HS-5 (cell line): Measurements from ENCODE around the gene SMARCD1.
"Not testable (repeated sequence)": the region's sequence is repeated elsewhere in the genome, so short reads cannot be mapped to it uniquely, and the experiment has no call there.

Source experiments
- DNase-seq: peaks from one replicate; pipeline ENCODE4 v3.0.0-alpha.2; 2012; ENCODE audit warnings: low read depth

SMARCD1 gene

DNA sequence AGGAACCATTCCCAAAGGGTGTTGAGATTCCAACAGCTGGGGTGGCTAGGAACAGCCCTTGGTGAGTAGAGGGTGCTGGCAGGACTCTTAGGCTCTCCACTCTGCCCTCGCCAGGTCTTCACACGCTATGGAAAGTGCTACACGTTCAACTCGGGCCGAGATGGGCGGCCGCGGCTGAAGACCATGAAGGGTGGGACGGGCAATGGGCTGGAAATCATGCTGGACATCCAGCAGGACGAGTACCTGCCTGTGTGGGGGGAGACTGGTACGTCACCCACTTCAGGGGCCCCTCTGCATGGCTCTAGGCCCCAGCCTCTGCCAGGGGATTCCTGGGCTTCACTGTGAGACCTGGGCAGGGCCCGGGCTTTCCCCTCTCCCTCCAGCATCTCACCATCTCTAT, 8.0 kb upstream of the SMARCD1 start:
- DNase-seq, result no peak

DNA sequence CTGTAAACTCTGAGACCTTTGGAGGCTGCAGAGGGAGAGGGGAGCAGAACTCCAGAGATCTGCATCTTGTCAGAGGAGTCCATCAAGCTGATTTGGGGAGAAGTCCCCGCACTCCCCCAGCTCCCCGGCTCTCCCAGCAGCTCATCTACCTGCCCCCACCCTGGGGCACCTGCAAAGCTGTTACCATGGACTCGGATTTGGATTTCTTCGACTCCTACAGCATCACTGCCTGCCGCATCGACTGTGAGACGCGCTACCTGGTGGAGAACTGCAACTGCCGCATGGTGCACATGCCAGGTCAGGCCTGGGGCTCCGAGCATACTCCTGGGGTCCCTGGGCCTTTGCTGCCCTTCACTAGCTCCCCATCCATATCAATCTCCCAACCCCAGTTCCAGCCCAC, 6.9 kb upstream of the SMARCD1 start:
- no peak for DNase-seq

DNA sequence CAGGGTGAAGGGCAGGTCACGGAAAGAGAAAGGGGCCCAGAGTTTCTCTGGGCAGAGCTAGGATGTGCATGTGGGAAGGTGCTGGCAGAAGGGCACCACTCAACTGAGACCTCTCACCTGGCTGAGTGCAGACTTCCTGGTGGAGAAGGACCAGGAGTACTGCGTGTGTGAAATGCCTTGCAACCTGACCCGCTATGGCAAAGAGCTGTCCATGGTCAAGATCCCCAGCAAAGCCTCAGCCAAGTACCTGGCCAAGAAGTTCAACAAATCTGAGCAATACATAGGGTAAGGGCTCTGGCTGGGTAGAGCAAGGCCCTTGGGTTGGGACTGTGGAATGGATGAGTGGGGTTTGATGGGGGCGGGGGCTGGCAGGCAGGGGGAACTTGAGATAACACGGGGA, 5.4 kb upstream of the SMARCD1 start:
- no peak for DNase-seq

DNA sequence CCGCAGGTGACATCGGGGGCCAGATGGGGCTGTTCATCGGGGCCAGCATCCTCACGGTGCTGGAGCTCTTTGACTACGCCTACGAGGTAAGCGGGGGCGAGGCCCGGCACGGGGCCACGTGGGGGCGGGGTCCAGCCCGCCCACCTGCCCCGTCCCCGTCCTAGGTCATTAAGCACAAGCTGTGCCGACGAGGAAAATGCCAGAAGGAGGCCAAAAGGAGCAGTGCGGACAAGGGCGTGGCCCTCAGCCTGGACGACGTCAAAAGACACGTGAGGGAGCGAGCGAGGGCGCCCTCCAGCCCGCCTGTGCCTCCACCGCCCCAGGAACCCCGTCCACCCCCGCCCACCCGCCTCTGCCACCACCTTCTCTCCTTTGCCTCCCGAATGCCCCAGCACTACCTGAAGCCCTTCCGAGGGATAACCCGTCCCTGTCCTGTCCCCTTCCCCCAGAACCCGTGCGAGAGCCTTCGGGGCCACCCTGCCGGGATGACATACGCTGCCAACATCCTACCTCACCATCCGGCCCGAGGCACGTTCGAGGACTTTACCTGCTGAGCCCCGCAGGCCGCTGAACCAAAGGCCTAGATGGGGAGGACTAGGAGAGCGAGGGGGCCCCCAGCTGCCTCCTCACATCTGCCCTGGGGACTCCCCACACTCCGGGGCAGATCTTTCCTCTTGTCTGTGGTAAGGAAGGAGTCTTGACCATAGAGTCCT, 3.9 kb upstream of the SMARCD1 start:
- DNase-seq, result no peak

DNA sequence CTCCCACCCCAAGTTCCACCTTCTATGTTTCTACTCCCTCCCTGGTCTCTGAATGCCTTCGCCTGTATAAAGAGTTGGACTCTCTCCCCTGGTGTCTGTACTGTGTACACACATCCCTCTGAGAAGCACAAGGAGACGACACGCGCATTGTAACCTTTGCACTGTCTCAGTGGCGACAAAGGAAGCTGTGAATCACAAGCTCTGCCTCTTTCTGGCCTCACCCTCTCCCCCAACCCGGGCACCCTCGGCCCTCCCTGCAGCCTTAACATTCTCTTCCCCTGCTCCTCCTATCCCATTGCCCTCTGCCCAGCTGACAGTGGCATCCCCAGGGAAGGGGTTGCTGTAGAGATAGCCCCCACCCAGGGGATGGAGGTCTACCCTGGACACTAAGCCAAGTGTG, 2.5 kb upstream of the SMARCD1 start:
- DNase-seq, result no peak

DNA sequence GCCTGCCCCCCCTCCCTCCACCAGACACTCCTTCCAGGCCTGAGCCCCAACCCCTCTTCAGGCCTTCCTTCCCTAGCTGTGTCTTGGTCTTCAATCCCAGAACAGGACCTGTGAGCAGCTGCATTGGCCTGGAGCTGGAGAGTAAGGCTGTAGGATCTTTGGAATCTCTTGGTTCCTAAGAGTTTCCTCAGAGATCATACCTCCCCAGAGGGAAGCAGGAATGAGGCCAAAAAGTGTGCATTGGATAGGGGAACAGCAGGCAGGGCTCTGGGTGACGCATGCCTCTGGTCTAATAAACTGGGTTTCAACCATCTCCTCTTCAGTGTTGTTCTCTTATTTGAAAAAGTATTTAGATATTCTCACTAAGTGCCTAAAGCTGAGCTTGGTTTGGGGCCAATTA, 1.8 kb upstream of the SMARCD1 start:
- DNase-seq, result no peak

DNA sequence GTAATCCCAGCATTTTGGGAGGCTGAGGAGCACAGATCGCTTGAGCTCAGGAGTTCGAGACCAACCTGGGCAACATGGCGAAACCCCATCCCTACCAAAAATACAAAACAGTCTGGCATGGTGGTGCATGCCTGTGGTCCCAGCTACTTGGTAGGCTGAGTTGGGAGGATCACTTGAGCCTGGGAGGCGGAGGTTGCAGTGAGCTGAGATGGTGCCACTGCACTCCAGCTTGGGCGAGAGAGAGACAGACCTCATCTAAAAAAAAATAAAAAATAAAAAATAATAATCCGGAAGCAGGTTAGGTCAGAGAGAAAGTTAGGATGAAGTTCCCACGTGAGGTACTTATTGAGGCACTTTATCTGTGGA, 750 bp upstream of the SMARCD1 start:
- not testable (repeated sequence) for DNase-seq

DNA sequence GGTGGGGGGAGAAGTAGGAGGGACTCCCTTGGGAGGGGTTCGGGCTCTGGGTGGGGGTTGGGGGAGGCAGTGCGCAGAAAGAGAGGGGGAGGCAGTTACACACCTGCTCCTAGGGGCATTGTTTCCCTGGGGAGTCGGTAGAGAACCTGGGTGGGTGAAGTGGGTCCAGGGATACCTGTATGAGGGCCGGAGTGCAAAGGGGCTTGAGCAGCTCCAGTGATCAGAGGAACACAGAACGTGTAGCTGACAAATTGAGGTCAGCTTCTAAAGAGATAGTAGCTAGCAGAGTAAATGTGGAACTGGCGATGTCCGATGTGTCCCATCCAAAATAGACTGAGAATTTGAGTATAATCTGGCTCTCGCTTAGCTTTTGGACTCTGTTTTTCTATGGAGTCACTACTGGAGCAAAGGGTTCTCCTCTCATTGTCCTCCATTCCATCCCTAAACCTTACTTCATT, 502 bp downstream of the SMARCD1 start:
- no peak for DNase-seq

DNA sequence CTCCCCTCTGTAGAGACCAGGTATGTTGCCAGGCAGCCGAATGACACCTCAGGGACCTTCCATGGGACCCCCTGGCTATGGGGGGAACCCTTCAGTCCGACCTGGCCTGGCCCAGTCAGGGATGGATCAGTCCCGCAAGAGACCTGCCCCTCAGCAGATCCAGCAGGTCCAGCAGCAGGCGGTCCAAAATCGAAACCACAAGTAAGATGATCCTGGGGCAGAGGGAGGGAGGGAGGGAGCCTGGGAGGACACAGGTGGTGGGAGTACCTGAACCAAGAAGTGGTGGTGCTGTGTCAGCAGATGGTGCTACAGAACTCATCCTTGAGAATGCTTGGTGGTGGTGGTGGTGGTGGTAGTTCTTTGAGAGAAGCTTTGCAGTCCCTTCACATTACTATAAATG, 1.0 kb downstream of the SMARCD1 start:
- no peak for DNase-seq

DNA sequence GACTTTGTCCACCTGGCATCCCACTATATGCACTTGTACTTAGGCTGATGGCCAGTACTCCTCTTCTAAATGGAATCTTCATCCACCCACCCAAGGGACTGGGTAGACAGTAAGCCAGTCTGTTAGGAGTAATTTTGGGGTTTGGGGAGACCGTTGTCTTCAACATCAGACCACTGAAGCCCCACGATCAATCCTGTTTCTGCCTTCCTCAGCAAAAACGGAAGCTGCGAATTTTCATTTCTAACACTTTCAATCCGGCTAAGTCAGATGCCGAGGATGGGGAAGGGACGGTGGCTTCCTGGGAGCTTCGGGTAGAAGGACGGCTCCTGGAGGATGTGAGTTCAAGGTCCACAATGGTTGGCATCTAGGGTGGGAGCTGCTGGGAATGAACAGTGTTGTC, 2.0 kb downstream of the SMARCD1 start:
- no peak for DNase-seq

DNA sequence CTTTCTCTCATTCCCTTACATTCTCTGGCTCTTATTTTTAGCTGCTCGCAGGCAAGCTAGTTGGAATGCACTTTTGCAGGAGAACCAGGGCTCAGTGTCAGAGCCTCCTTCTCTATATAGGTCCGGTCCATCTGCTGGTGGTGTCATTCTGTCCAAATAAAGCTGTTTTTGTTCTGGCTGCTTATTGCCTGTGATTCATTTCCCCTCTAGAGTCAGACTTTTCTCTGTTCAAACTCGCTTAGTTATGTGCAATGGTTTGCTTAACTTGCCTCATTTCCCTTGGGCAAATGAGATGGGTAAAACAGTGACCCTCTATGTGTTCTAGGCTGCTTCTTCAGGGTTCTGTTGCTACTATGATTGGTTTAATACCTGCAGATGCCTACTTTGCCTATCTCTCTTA, 2.9 kb downstream of the SMARCD1 start:
- DNase-seq, result peak; percentile 68

DNA sequence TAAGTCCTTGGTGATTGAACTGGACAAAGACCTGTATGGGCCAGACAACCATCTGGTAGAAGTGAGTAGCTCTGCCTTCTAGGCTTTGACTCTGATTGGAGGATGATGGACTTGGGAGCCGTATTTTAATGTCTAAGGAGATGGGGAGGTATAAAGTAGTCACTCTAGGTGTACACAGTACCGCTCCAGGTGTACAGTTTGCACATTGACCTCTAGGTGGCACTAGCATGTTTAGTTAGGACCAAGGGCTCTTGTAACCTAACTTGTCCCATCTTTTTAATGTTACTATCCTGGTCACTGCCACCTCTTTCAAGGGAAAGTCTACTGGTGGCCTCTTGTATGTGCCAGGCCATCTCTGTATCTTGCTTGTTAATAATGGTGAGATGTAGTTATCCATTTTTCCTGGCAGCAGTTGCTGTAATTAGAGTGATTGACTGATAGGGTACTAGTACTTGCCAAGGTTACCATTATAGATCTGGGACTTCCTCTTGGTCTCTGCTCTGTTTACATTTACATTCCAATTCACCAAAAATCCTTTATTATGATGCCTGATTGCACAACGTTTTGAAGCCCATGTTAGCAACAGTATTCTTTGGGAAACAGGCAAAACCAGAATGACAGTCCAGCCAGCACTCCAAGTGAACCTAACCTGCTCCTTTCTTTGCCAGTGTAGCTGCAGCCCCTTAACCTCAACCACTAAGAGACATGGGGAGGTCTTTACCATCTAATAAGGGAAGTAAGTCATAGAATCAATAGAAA, 3.6 kb downstream of the SMARCD1 start:
- DNase-seq, result no peak

DNA sequence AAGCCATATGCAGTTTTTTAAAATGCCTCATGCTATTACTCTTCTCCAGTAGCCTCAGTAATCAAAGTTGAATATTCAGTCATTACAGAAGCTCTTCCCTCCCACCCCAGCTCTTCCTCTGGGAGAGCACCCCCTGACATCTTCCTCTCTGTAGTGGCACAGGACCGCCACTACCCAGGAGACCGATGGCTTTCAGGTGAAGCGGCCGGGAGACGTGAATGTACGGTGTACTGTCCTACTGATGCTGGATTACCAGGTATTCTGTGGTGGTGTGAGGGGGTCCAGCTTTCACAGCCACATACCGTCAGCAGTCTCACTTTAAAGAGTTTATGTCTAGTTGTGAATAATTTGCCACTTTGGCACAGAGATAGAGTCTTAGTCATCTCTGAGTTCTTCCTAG, 4.6 kb downstream of the SMARCD1 start:
- no peak for DNase-seq

DNA sequence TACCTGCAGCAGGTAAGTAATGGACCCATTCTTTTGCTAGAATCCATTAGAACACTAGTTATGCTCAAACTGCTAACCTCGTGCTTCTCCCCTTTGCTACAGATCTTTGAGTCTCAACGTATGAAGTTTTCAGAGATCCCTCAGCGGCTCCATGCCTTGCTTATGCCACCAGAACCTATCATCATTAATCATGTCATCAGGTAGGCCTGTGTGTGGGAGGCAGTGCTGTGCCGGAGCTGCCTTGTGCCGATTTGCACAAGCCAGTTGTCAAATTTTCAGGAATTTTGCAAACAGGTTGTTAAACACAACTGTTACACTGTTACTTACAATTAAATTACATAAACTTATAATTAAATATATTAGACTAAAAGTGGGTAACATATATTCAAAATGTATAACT, 5.2 kb downstream of the SMARCD1 start:
- DNase-seq, result no peak

DNA sequence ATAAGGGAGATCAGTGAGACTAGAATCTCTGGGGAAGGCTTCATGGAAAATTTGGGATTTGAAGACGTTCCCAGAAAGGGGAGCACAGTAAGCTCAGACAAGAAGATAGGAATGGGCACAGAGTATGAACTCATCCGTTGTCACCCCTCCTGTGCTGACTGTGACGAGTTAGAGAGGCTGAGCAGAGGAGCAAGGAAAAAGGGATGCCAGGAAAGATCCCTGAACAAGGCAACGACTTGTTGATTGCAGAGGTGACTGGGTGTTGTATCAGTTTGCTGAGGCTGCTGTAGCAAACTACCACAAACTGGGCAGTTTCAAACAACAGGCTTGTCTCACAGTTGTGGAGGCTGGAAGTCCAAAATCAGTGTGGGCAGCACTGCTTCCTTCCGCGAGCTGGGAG, 12.8 kb downstream of the SMARCD1 start:
- DNase-seq, result no peak

DNA sequence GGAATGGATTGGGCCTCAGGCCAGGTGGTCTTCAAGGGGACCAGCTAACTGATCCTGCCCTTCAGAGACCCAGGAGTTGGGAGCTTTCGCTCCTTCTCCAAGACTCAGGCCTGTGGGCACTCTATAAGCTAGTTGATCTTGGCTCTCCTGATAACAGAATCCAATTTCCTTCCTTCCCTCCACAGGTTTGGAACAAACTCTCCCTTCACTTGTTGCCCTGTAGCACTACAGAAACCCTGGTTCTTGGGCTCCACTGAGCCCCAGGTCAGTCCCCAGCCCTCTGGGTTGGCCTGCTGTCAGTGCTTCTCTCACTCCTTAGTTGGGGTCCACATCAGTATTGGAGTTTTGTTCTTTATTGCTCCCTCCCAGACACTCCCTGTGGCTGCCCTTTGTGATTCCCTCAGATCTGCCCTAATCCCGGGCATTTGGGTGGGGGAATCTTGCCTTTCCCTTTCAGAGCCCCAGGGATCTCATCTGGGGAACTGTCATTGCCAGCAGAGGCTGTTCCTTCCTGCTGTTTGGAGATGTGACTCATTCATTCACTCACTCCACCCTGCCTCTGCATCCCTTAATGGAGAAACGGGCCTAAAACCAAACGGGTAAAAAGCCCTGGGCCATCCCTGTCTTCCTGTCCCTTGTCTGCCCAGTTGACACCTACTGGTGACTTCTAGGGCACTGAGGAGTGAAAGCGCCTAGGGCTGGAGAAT, 14.3 kb downstream of the SMARCD1 start:
- no peak for DNase-seq

DNA sequence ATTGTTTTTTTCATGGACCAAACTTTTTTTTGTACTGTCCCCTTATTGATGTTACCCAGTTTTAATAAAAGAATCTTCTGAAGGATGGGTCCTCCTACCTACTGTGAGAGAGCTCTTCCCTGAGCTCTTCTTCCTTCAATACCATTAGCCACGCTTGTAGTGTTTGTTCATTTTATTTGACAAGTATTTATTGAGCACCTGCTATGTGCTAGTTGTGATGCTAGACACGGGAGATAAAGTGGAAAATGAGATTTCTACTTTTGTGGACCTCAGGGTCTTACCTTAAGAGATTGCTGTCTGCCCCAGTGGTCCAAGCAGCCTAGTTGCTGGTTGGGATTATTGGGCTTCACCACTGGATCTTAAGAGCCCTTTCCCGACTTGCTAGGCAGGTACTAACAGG, 15.4 kb downstream of the SMARCD1 start:
- DNase-seq, result no peak

DNA sequence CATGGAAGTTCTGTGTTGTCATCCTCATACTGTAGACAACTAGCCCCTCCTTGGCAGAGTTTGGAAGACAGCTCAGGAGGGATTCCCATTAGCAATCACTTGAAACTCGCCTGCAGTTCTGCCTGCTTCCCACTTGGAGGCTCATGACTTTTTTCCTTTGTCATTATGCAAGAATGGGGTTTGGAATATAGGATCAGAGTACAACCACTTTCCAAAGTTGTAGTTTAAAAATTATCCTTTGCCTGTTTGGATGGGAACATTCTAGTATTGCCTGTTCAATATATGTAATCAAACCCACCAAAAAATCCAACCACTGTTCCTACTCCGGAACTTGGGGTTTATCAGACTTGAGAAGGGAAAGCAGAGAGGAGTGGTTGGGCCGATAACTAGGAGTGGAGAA, 16.5 kb downstream of the SMARCD1 start:
- no peak for DNase-seq

DNA sequence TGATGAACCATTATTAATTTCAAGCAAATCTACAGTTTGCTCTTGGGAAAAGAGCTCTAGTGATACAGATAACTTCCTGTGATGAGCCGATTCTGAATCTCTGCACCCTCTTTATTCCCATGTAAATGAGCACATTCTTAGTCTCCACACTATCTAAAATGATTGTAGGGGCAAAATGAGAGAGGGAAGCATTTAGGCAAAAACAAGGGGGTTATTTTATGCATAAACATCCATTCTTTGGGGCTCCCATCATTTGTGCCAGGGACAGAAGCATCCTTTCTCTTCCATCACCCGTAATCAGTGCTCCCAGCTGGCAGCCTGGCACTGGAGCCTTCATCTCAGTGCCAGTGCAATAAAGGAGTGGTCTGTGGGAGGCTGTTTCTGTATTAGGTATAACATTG, 17.0 kb downstream of the SMARCD1 start:
- DNase-seq, result no peak

DNA sequence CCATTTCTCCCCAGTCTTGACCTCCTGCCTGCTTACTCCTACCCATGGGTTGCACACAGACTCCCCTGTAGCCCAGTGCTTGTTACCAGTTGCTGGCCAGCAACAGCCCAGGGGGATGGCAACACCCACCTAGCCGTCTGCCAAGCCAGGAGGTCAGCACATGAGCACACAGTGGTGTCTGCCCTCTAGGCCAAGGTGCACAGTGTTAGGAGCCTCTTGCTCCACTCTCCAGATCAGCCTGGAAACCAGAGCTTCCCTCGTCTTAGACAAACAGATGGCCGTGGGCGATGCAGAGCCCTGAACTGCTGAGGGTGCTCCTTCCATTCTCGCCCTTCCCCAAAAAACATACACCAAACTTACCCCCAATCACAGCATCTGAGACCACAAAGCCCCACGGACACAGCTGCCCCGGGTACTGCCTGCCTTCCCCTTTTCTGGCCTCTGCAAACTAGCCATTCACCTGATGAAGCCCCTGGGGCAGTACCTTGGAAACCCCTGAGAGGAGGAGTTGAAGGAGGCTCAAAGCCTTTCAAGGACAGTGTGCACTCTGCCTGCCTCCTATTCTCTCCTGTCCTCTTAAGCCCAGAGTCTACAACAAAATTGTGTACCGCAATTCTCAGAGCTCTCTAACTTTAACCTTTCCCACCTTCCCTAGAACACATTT, 17.6 kb downstream of the SMARCD1 start:
- no peak for DNase-seq

DNA sequence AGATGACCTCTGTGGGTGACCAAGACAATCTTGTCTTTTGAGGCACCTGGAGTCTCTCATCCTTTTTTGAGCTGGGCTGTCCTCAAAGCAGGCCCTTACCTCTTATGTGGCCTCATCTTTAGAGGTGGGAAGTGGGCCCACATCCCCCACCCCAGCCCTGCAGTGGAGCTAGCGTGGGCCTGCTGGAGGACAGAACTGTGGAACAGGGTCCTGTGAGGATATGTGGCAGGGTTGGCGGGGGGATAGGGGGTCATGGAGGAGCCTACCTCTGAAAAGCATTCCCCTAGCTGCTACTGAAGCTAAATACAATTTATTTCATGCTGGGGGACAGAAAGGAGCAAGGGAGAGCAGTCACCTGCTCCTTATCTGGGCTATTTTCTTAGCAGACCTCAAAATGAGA, 18.2 kb downstream of the SMARCD1 start:
- DNase-seq, result no peak

DNA sequence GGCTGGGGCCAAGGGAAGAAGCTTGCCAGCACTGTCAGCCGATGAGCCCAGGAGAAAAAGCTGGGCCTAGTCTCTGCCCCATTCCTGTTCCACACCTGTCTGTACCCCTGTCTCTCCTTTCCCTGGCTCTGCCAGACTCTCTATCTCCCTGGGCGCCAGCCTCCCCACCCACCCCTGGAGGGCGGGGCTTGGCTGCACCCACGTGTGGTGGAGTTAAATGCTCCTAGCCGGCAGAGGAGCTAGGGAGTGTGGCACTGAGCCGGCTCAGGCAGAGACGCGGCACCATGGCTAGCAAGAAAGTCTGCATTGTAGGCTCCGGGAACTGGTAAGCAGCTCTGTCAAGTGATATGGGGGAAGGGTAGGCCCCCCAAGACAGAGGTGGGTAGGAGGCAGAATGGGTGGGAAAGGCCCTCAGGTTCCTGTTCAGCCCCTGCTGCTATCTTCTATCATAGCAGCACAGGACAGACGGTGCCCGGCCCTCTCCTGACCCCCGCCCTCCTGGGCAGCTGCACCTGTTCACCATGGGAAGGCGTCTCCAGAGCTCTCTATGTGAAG, 18.7 kb downstream of the SMARCD1 start, which contains the start of gene GPD1:
GPD1 (plus strand) TSS at position 242 of the 555 bp plus-strand sequence; CDS start at position 285, 43 bp downstream.
- no peak for DNase-seq
